ENCODE data around the gene GRM4. TPM values are rescaled to one million over a fixed set of nuclear protein-coding genes. Genes with fewer than 3 reads are reported as not detected.

Gene GRM4
- total RNA-seq, 1 experiment from 2014 or later: 5.6 TPM

DNA sequence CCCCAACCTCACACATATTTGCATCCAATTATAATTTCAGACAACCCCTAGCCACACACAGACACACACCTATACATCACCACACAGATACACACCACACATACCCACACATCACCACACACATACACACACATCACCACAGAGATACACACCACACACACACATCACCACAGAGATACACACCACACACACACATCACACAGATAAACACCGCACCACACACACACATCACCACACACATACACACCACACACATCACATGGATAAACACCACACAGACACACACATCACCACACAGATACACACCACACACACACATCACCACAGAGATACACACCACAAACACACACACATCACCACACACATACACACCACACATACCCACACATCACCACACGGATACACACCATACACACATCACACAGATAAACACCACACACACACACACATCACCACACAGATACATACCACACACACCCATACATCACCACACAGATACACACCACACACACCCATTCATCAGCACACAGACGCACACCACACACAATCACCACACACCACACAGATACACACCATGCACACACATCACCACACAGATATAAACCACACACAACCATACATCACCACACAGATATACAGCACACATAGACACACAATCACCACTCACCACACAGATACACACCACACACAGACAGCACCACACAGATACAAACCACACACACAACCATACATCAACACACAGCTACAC lies 74.6 kb downstream of the GRM4 start:
- Histone ChIP-seq H2BK20ac (ENCODE audit: low read depth, low read length, poor library complexity, severe bottlenecking) (no peak overlapping the region), H2BK12ac (ENCODE audit: insufficient read length, low read depth, low read length) (no peak overlapping the region), H2AK5ac (ENCODE audit: insufficient read length, low read length) (no peak overlapping the region), H3K18ac (ENCODE audit: insufficient read length, low read depth, low read length) (no peak overlapping the region), H3K79me1 (ENCODE audit: insufficient read depth, low read depth, low read length, poor library complexity, severe bottlenecking) (no peaks in the 10 kb centered on the region), H3K27ac (ENCODE audit: insufficient read length, low read depth, low read length) (no peak overlapping the region), H3K23ac (ENCODE audit: insufficient read length, low read depth, low read length) (no peak overlapping the region), H2BK120ac (ENCODE audit: low read depth, low read length, poor library complexity, severe bottlenecking) (no peak overlapping the region), H3K27me3 (ENCODE audit: insufficient read depth, low read length) (no peaks in the 10 kb centered on the region), H3K4me1 (ENCODE audit: insufficient read depth, low read length) (no peaks in the 10 kb centered on the region), H4K20me1 (ENCODE audit: control insufficient read depth, insufficient read depth, insufficient read length) (no peaks in the 10 kb centered on the region), H3K4ac (ENCODE audit: low read depth, low read length) (no peak overlapping the region), H3K23me2 (ENCODE audit: insufficient read length, low read depth, low read length, poor library complexity, severe bottlenecking) (no peaks in the 10 kb centered on the region), H3K56ac (ENCODE audit: insufficient read length, low read depth, low read length) (no peak overlapping the region), H3K14ac (ENCODE audit: insufficient read depth, low read length) (no peak overlapping the region), H3T11ph (ENCODE audit: low read length) (no peak overlapping the region), H2BK5ac (ENCODE audit: insufficient read length, low read length) (no peak overlapping the region), H3K4me2 (ENCODE audit: insufficient read depth, insufficient read length, low read length) (no peak overlapping the region), H3K9me3 (ENCODE audit: control insufficient read depth, low read depth, low read length) (no peaks in the 10 kb centered on the region), H4K8ac (replicated peaks; ENCODE audit: insufficient read length, low read depth, low read length) (no peak overlapping the region), H3K9ac (ENCODE audit: extremely low read depth, insufficient read length, low read length) (no peak overlapping the region), H3K79me2 (ENCODE audit: insufficient read depth, low read length) (no peaks in the 10 kb centered on the region), H2AFZ (ENCODE audit: low read length) (no peak overlapping the region), H4K91ac (ENCODE audit: insufficient read length, low read depth, low read length) (no peak overlapping the region), H4K5ac (ENCODE audit: insufficient read length, low read depth, low read length) (no peak overlapping the region), H2BK15ac (ENCODE audit: low read depth, low read length) (no peak overlapping the region)
- TF ChIP-seq CTCF (conservative IDR thresholded peaks at IDR 0.05): no peak
- H3K4me1 Mint-ChIP-seq: peaks cover 2 to 9% of the 10 kb centered on the region in 2 experiments; a peak in 3 of 4 replicates
- no peaks in the 10 kb centered on the region for H3K9me3 Mint-ChIP-seq
- H3K27ac Mint-ChIP-seq: no peak overlapping the region
- no peaks in the 10 kb centered on the region for H3K36me3 Mint-ChIP-seq (ENCODE audit: insufficient read depth in 1 of 3, low read depth in 3 of 3)
- 100% methylated on average over 1 of the region's 3 CpGs for WGBS (ENCODE audit: extremely low coverage, insufficient read length, low lambda C conversion rate)
- no peak for DNase-seq
- no peaks in the 10 kb centered on the region; the same call in 1 of the 2 replicates for H3K27me3 Mint-ChIP-seq (ENCODE audit: low read depth)
- H3K4me3 Mint-ChIP-seq: no peak overlapping the region

Measured in H9 (cell line).